DMS153 (cell line): ENCODE results near the gene ACTG2.

Experiments
- DNase-seq: peaks from one replicate; lab custom pipeline; 2025; lab: John Stamatoyannopoulos, UW

Gene ACTG2

DNA sequence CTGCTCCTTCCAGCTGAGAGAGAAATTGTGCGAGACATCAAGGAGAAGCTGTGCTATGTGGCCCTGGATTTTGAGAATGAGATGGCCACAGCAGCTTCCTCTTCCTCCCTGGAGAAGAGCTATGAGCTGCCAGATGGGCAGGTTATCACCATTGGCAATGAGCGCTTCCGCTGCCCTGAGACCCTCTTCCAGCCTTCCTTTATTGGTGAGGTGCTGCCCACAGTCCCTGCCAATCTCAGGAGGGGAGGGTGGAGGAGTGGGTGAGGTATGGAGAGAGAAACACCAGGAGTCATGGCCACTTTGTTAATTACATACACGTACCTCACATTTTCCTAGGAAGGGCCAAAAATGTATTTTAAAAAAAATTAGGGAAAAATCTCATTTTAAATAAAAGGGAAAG, 21.9 kb downstream of the ACTG2 start:
- DNase-seq, result no peak

DNA sequence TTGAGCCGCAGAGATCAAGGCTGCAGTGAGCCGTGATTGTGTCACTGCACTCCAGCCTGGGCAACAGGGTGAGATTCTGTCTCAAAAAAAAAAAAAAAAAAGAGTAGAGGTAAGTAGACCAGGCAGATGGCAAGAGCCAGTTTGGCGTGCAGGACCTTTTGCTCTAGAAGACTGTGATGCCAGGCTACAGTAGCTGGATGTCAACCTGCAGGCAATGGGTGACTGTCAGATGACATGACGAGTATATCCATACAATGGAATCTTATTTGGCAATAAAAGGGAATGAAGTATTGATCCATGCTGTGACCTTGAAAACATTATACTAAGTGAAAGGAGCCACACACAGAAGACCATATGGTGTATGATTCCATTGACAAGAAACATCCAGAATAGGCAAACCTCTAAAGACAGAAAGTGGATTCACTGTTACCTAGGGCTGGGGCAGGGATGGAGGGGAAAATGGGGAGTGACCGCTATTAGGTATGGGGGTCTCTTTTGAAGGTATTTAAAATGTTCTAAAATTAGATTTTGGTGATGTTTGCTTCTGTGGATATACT, 22.7 kb downstream of the ACTG2 start:
- no peak for DNase-seq

DNA sequence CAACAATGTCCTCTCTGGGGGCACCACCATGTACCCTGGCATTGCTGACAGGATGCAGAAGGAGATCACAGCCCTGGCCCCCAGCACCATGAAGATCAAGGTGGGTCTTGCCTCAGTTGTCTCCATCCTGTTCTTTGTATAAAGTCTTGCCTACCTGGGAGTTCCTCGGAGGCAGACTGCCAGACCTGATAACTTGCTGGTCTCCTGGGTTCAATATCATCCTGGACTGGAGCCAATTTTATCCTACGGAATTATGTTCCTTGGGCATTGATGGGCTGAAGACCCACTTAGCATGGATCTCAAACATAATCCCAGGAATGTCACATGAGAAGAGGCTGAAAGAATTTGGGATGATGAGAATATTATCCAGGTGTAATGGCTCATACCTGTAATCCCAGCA, 23.9 kb downstream of the ACTG2 start:
- no peak for DNase-seq

DNA sequence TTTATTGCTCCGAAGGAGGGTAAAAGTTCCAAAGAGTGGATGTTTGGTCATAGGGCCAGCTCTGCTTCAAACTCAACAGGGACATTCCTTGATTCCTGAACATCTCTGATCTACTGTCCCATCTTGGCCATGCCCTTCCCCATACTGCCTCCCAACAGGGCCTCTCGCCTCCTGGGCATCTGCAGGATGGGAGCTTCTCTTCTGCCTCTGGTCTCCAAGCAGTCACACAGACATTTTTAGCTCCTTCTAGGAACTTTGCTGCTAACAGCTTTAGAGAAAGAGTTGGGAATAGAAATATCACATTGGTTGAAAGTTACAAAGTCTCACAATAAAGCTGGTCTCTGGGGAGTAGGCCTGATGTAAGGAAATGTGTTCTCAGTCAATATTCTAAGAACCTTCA, 24.5 kb downstream of the ACTG2 start:
- DNase-seq, result no peak

DNA sequence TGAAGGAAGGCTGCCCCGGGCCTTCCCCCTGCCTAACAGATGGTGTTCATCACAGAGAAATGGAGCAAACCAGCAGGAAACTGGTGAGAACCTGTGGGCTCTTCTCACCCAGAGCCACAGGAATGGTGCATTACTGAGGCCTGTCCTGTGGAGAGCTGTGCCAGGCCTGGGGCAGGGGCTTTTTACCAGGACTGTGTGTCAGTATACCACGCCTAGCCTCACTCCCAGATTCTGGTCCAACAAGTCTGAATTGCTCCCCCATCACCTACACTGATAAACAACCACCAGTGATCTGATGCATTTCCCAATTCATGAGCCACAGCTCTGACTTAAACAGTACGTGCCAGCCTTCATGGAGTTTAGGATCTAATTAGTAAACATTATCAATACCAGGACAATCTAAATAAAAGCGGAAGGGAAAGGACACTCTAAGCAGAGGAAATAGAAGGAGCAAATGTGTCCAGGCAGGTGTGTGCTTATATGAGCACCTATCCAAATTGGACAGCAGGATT, 24.9 kb downstream of the ACTG2 start:
- no peak for DNase-seq

DNA sequence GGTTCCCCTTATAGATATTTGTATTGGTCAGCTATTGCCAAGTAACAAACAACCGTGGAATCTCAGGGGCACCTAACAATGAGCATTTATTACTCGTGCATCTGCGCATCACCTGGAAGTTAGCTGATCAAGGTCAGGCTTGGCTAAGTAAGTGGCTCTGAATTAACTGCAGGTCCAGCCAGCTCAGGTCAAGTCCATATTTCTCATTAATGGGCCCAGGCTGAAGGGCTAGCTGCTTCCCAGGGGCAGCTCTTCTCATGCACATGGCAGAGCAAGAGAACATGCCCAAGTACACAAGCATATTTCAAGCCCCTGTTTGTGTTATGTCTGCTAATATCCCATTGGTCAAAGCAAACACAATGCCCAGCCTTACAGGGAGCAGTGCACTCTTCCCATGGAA, 26.0 kb downstream of the ACTG2 start:
- no peak for DNase-seq

DNA sequence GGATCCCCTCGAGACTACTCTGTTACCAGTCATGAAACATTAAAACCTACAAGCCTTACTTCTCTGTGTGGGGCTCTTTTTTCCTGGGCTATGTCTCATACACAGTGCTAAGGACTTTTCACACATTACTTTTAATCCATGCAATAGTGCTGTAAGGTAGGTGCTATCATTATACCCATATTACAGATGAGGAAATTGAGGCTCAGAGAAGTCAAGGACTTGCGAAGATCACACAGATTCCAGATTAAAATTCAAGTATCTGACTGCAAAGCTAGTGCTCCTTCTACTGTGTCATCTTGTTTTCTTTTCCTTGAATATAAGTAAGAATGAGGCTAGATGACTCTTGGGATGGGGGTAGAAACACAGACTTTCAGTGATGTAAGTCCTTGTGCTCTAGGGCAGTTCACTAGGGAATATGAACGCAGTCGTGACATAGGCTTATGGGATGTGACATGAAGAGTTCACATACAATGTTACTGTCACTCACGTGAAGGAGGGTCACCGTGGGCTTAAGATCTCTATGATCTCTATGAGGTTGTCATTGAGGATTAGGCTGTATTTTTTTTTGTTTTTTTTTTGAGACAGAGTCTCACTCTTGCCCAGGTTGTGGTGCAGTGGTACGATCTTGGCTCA, 26.9 kb downstream of the ACTG2 start:
- DNase-seq, result no peak

DNA sequence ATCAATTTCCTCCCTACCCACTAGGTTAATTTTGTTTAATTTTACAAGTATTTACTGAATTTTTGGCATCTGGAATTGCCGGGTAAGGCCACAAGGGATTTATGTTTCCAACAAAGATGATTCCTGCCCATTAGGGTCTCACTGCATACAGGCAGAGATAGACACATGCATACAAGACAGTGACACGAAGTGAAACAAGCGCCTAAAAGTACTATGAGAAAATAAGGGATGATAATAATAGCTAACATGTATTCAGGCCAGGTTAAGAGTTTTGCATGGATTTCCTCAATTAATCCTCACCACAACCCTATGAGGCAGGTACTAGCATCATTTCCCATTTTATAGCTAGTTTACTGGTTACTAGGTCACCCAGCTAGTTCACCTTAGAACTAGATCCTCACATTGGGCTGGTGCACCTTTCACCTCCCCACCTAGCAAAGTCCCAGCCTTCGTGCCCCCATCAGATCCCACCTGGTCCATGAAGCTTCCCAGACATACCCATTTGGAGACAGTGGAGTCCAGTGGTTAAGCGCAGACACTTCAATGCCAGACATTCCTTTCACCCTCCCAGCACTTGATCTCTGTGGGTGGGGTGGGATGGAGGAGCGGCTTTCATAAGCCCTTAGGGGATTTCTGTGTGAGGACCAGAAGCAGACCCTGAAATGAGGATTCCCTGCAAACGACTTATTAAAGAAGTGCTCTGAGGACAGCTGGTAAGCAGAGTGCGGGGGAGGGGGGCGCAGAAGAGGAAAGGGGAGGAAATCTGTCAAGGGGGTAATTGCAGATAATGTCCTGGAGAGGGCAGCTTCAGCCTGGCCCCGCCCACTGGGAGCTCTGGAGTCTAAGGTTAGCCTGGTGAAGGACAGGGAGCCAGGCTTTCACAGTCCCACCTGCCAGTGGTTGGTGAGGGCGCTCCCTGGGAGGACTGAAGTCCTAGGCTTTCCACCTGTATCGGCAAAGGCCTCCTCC, 28.1 kb downstream of the ACTG2 start:
- DNase-seq, result peak; percentile 33

DNA sequence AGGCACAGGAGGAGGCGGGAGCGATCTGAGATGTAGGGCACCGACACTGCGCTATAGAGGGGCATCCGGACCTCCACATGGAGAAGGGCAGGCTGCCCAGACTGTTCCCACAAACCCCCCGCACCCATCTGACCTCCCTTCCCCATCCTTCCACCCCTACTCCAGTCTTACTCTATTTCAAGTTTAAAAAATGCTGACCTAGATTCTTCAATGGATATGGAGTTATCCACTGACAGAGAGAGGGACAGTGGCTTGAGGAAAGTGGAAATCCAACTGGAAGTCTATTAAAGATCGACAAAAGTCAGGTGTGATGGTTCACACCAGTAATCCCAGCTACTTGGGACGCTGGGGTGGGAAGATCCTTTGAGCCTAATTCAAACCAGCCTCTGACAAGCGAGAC, 28.8 kb downstream of the ACTG2 start:
- no peak for DNase-seq

DNA sequence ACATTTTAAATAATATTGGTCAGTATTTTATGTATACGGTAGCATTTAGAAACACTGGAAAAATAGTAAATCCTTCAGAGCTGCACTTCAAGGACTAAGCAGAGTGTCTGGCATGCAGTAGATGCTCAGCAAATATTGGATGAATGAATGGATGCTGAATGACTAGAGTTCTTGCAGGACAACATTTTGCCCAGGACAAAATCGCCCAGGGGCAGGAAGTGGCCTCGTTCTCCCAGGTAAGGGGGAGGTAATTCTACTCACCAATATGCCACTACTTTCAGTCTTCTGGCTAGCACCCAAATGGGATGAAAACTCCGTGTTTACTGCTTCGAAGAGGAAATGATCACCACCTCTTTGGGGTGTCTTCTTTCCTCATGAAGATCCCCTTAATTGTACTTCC, 29.9 kb downstream of the ACTG2 start:
- DNase-seq, result no peak

DNA sequence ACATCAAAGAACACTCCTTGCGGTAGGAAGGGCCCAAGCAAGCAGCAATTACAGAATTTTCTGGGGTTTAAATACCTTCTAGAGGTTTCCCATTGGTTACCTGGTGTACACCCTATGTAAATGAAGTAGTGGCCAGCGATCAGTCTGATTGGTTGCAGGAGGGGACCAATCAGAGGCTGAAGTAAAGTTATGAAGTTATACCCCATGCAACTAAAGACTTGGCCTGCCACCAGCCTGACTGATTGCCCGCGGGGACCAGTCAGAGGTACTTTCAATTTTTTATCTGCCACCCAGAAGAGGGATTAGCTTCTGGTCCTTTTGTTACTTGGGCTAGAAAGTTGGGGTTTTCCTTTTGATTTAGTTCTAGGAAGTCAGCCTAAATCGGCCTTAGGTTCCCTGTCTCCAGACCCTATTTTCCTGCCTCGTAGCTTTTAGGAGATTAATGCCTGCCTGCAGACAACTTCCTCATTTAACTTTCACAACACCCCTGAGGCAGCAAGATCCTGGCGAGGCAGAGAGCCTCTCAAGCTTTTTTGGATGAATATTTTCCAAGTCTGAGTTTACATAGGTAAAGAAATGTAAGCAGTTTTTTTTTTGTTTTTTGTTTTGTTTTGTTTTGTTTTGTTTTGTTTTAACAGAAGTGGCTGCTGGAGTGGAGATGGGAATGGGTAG, 32.4 kb downstream of the ACTG2 start:
- DNase-seq, result no peak

DNA sequence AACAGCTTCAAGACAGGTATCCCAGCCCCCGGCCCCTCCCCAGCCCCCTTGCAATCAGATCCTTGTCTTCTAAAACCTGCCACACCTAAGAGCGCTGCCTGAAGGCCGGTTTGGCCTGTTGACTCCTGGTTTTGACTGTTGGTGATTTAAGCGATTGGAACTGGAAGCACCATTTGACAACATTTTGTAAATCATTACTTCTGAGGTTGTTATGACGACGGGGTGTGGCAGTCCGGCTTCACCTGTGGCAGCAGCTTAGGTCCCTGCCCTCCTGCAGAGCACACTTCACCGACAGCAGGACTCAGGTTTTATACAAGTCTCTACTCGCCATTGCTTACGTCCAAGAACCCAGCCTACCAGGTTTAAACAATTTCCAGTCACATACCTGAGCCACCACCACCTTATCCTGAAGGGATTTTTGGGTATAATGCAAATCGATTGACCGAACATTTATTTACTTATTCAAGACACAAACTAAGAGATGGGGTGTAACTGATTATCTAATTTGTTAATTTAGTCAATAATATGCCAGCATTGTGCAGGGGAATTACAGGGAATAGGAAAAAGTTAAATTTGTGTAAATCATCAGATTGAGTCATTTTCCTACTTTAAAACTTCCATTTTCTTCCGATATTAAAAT, 33.2 kb downstream of the ACTG2 start:
- DNase-seq, result no peak

DNA sequence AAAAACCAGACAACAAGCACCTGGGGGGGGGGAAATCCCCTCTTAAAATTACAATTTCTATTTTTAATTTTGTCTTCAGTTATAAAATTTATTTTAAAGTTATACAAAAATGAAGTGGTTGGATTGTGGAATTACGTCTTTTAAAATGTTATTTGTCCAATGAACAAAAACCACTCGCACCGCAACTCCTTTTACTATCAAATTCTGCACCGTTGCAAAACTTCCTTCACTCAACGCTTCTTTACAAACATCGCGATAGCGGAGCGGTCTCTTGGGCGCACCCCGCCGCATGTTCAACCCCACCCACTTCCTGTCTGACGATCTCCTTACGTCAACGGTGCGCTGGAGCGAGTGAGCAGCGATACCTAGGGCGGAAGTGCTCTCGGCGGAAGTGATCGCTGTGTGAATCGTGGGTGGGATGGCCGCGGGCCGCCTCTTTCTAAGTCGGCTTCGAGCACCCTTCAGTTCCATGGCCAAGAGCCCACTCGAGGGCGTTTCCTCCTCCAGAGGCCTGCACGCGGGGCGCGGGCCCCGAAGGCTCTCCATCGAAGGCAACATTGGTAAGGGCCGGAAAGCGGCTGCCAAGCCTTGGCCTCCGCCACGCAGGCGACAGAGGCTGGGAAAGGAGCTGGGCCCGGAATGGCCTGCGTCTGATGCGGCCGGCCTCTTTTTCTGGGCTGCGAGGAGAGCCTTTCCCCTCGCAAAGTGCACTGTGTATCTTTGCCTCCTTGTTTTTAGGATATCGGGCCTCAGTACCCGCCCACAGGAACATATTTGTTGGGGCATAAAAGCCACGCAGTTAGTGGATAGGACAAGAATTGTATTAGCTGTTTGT, 33.9 kb downstream of the ACTG2 start, which contains the start of gene DGUOK:
Gene DGUOK (plus strand): TSS at position 388 of the 835 bp plus-strand sequence. CDS start 31 bp downstream, at position 419.
- peak; percentile 97 for DNase-seq

DNA sequence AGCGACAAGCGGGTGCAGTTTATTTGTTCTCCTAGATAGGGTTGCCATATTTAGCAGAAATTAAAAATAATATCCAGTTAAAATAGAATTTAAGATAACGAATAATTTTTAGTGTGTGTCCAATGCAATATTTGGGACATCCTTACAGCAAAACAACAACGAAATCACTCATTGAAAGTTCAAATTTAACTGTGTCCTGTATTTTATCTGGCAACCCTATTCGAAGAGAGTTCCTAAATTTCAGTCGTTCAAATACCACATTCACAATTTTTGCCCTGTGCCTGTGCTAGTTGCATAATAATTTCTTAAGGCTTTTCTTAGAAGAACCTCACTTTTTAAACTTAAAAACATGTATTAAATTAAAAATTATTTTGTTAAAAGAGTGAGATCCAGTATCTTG, 34.5 kb downstream of the ACTG2 start:
- DNase-seq, result no peak

DNA sequence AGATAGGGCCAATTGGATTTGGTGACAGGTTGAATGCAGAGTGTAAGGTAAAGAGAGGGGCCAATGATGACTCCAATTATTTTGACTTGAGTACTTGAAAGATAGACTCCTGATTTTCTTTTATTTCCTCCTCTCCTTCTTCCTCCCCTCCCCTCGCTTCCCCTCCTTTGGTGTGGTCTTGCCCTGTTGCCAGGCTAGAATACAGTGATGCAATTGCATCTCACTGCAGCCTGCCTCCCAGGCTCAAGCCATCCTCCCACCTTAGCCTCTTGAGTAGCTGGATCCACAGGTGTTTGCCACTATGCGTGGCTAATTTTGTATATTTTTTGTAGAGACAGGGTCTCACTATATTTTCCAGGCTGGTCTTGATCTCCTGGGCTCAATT, 36.1 kb downstream of the ACTG2 start:
- no peak for DNase-seq

DNA sequence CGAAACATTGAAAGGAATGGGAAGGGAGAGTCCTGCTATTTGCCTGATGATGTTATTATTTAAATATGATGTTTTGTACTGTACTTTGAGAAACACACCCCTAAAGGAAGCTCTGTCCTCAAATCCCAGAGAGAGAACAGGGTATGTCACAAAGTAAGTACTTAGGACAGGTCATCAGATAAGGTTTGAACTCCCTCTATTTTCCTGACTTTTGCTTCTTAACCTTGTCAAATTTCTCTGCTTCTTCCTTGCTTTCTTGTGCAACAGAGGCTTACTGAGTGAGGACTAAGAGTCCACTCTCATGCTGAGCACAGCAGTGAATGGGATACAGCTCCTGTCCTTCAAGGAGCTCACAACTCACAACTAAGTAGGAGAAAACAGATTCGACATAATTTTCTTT, 37.6 kb downstream of the ACTG2 start:
- DNase-seq, result no peak

DNA sequence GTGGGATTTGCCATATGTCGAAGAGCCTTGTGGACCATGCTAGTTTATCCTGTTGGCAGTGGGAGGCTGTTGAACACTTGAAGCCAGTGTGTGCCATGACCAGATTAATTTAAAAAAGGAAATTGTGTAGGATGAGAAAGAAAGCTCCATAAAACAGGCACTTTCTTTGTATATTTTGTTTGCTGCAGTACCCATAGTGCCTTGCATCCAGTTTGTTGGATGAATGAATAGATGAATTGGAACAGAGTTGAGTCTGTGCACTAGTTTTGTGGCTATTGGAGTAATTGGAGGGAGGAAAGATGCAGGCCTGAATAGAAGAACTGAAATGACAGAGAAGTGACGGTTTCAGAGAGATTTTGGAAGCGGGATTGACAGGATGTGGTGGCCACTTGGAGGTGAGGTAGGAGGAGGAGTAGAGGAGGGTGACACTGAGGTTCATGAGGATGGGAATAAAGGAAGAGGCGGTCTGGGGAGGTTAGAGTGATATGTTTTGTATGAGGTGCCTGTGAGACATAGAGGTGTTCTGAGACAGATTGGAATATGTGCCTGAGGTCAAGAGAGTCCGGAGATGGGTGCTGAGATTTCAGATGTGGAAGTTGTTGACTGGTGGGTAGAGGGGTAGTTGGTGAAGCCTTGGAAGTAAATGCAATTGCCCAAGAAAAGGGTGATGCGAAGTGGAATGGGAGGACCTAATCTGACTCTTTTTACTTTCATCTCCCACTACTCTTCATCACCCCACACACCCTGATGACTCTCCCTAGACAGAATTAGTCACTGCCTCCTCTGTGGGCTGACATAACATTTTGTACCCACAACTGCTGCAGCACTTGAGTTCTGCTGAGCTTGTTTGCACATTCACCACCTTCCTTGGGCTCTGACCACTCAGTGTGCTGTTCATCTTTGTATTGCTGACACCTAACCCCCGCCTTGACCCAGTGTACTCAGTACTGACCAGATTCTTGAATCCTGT, 39.0 kb downstream of the ACTG2 start:
- no peak for DNase-seq

DNA sequence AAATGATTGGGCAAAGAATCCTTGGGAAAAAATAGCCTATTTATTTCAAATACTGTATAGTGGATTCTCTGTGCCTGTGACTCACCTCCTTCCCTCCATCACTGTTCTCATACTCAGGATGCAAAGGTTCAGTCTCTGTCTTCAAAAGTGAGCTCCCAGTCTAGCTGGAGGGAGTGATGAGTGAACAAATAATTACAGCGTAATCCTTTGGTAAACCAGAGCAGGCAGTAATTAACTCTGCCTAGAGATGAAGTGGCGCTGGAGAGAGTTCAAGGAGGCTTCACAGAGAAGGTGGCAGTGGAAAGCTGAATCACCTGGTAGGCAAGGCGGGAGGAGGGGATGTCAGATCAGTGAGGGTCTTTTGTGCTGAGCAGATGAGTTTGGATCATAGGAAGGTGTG, 40.4 kb downstream of the ACTG2 start:
- no peak for DNase-seq

DNA sequence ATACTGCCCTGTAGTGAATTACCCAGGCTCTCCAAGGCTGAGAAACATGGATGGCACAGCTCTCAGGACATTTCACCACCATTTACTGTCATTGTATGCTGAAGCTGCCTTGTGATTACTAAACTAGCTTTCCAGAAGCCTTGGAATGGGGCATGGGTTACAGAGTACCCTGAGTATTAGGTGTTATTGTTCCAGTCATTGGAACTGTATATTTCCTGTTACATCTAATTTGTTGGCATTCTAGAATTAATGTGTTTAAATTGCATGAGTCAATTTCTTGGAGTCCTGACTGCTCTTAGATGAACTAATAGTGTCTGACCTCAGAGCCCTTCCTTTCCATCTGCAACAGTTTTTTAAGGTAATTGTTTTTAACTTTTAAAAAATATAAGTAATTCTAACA, 42.8 kb downstream of the ACTG2 start:
- DNase-seq, result no peak
